ENCODE results near the gene FGD4. TPM values are rescaled to one million over a fixed set of nuclear protein-coding genes. Genes with fewer than 3 reads are reported as not detected.

Gene FGD4
- total RNA-seq, 6 donors from 2014 or later = 44.0 to 78.6 (median 55.5) TPM

DNA sequence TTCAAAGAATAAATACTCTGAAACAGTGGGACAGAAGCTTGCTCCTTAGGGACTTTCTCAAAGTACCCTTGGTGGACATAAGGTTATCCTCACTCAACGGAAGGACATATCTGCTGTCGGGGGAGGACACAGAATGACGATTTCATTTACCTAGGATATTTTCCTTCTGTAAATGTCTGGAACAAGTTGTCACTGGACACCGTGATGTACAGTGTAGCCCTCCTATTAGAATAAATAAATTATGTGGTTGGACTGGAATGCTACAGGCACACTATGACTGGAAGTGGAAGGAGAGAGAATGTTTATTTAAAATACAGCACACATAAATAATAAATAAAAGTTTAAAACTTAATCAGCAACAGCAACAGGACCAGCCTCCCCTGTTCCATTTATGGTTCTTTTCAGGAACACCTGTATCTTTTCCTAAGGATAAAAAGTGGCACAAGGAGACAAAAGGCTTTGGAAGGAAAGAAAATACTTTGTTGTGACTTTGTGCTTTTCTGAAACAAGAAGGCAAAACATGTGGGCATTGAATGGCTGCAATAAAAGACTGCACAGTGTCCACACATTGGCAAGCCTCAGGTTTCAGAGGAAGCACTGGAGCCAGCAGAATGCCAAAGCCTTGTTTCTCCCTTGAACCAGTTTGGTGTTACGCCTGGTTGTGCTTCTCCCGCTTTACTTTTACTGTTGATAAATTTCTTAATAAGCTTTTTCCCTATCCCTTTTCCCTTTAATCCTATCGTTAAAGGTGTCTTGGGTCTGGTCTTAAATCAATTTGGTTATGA, 36.8 kb downstream of the FGD4 start:
- Histone ChIP-seq H3K27me3 (no peaks in the 10 kb centered on the region), H3K4me3 (no peak overlapping the region), H3K36me3 (no peaks in the 10 kb centered on the region), H3K27ac (no peak overlapping the region), H3K4me1 (peaks cover 3 to 18% (median 12%) of the 10 kb centered on the region in 4 donors), H3K9me3 (no peaks in the 10 kb centered on the region)
- no peak for ATAC-seq (ENCODE audit: low FRiP score in 2 of 2)
- DNase-seq = no peak
- TF ChIP-seq POLR2AphosphoS5 (IDR thresholded peaks at IDR 0.05) (no peak), POLR2A (IDR thresholded peaks at IDR 0.05) (no peak), EP300 (IDR thresholded peaks at IDR 0.05) (no peak)
- TF ChIP-seq, protein P1, sequence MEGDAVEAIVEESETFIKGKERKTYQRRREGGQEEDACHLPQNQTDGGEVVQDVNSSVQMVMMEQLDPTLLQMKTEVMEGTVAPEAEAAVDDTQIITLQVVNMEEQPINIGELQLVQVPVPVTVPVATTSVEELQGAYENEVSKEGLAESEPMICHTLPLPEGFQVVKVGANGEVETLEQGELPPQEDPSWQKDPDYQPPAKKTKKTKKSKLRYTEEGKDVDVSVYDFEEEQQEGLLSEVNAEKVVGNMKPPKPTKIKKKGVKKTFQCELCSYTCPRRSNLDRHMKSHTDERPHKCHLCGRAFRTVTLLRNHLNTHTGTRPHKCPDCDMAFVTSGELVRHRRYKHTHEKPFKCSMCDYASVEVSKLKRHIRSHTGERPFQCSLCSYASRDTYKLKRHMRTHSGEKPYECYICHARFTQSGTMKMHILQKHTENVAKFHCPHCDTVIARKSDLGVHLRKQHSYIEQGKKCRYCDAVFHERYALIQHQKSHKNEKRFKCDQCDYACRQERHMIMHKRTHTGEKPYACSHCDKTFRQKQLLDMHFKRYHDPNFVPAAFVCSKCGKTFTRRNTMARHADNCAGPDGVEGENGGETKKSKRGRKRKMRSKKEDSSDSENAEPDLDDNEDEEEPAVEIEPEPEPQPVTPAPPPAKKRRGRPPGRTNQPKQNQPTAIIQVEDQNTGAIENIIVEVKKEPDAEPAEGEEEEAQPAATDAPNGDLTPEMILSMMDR (IDR thresholded peaks at IDR 0.05) = no peak
- 70 to 75% methylated on average over 7 of the region's 7 CpGs for WGBS, 2 donors

DNA sequence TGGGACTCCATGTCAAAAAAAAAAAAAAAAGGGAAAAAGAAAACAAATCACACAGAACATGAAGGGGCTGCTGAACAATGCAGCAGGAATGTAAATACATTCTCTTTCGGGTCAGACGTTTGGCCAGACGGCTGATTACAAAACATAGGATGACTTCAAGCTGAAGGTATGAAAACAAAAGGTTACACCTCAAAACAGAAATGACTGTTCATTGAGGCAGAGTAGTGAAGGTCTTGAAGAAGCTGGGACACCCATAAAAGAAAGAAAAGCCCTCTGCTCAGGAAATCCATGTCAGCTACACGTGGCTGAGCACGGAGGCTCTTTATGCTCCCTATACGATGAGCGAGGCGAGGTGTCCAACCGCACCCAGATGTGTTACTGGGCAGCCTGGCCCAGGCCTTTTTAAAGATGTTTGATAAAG, 37.7 kb downstream of the FGD4 start:
- WGBS, 2 donors = 62 to 68% methylated on average over 9 of the region's 9 CpGs
- no peaks in the 10 kb centered on the region for H3K36me3 ChIP-seq
- H3K4me3 ChIP-seq = no peak overlapping the region
- no peaks in the 10 kb centered on the region for H3K27me3 ChIP-seq
- DNase-seq = no peak
- TF ChIP-seq POLR2AphosphoS5 (IDR thresholded peaks at IDR 0.05) (no peak), EP300 (IDR thresholded peaks at IDR 0.05) (no peak)
- peaks cover 3 to 18% (median 12%) of the 10 kb centered on the region in 4 donors for H3K4me1 ChIP-seq
- ATAC-seq (ENCODE audit: low FRiP score in 2 of 2) = peak in 1 of 2 donors; percentile 71
- H3K9me3 ChIP-seq = no peaks in the 10 kb centered on the region
- H3K27ac ChIP-seq = no peak overlapping the region

DNA sequence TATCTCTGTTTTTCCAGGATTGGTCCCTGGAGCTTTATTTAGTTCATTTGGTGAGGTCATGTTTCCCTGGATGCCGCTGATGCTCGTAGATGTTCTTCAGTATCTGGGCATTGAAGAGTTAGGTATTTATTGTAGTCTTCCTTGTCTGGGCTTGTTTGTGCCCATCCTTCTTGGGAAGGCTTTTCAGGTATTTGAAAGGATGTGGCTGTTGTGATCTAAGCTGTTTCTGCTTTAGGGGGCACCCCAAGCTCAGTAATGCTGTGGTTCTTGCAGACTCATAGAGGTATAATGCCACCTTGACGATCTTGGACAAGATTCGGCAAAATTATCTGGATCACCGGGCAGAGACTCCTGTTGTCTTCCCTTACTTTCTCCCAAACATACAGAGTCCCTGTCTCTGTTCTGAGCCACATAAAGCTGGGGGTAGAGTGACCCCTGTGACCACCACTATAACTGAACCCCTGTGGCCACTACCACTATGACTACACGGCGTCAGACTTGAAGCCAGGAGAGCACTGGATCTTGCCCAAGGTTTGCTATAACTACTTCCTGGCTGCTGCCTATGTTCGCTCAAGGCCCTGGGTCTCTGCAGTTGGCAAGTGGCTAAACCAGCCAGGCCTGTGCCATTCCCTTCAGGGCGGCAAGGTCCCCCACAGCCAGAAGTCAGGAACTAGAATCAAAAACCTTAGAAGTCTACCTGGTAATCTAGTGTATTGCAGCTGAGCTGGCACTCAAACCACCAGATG, 40.9 kb downstream of the FGD4 start:
- Histone ChIP-seq H3K27ac (no peak overlapping the region), H3K4me3 (no peak overlapping the region), H3K4me1 (peaks cover 3 to 18% (median 12%) of the 10 kb centered on the region in 4 donors), H3K27me3 (no peaks in the 10 kb centered on the region), H3K9me3 (no peaks in the 10 kb centered on the region), H3K36me3 (no peaks in the 10 kb centered on the region)
- ATAC-seq (ENCODE audit: low FRiP score in 2 of 2) = no peak
- 85 to 95% methylated on average over 9 of the region's 9 CpGs for WGBS, 2 donors
- no peak for TF ChIP-seq EP300 (IDR thresholded peaks at IDR 0.05)
- TF ChIP-seq, protein P1 (IDR thresholded peaks at IDR 0.05) = no peak
- TF ChIP-seq POLR2AphosphoS5 (IDR thresholded peaks at IDR 0.05) = no peak
- TF ChIP-seq POLR2A (IDR thresholded peaks at IDR 0.05) = no peak
- DNase-seq = no peak

DNA sequence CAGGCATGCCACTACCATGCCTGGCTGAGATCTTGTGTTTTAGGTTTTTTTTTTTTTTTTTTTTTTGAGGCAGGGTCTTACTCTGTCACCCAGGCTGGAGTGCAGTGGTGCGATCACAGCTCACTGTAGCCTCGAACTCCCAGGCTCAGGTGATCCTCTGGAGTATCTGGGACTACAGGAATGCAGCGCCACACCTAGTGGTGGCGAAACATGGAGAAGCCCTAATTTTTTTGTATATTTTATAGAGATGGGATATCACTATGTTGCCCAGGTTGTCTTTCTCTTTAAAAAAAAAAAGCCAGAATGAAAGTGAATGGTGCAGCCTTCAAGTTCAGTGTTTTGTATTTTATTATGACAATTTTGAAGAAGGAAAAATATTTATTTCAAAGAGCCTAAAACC, 44.1 kb downstream of the FGD4 start:
- Histone ChIP-seq H3K36me3 (no peaks in the 10 kb centered on the region), H3K27ac (no peak overlapping the region), H3K9me3 (no peaks in the 10 kb centered on the region), H3K4me1 (peaks cover 0 to 8% (median 2%) of the 10 kb centered on the region in 4 donors), H3K4me3 (no peak overlapping the region), H3K27me3 (no peaks in the 10 kb centered on the region)
- 86 to 94% methylated on average over 4 of the region's 4 CpGs for WGBS, 2 donors
- DNase-seq = no peak
- TF ChIP-seq POLR2A (IDR thresholded peaks at IDR 0.05) = no peak
- no peak for TF ChIP-seq POLR2AphosphoS5 (IDR thresholded peaks at IDR 0.05)
- TF ChIP-seq, protein P1 (IDR thresholded peaks at IDR 0.05) = no peak
- TF ChIP-seq EP300 (IDR thresholded peaks at IDR 0.05) = no peak
- no peak for ATAC-seq (ENCODE audit: low FRiP score in 2 of 2)

DNA sequence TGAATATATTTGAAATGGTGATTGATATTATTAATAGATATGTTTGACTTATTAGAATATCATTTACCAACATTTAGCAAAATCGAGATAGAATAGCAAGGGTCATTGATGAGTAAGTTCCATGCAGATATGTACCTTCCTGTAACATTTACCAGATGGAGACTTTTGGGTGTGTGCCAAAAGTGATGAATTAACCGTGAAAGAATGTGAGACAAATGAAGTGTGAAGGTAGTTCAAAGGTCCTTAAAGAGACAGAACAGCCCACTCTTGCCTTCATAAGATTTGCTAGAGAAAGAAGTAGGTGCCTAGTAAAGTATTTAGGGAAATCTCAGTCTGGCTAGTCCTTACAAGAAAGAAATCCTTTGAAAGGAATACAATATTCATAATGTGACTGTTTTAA, 45.5 kb downstream of the FGD4 start:
- Histone ChIP-seq H3K36me3 (no peaks in the 10 kb centered on the region), H3K27me3 (no peaks in the 10 kb centered on the region), H3K9me3 (no peaks in the 10 kb centered on the region), H3K4me1 (peaks cover 0 to 8% (median 2%) of the 10 kb centered on the region in 4 donors), H3K4me3 (no peak overlapping the region), H3K27ac (no peak overlapping the region)
- whole genome bisulfite sequencing, 2 donors = 21 to 24% methylated on average over 2 of the region's 2 CpGs
- no peak for DNase-seq
- ATAC-seq (ENCODE audit: low FRiP score in 2 of 2) = no peak
- no peak for TF ChIP-seq EP300 (IDR thresholded peaks at IDR 0.05)
- no peak for TF ChIP-seq POLR2AphosphoS5 (IDR thresholded peaks at IDR 0.05)
- TF ChIP-seq, protein P1 (IDR thresholded peaks at IDR 0.05) = no peak
- no peak for TF ChIP-seq POLR2A (IDR thresholded peaks at IDR 0.05)
